SU-DHL-6 (cell line): ENCODE data around the gene BET1L.

Experiments used
- H2AFZ ChIP-seq: fragments of 200-600 bp; sonication (generic); 2 replicates; pipeline ENCODE4 v1.6.1; 2014; ENCODE audit warnings: low read depth, mild to moderate bottlenecking, moderate library complexity, mixed read lengths, antibody characterized with exemption, low read length; ENCODE audit not compliant: severe bottlenecking
- H3F3A ChIP-seq: fragments of 200-600 bp; shearing (Covaris generic); 2 replicates; pipeline ENCODE4 v1.6.0; 2016; ENCODE audit warnings: antibody characterized with exemption, mild to moderate bottlenecking; ENCODE audit not compliant: insufficient read depth
- H3K27ac ChIP-seq: fragments of 200-600 bp; sonication (generic); 2 replicates; pipeline ENCODE4 v1.5.1; 2016; ENCODE audit warnings: low read depth, mild to moderate bottlenecking, low read length, moderate library complexity, mixed read lengths
- H3K27me3 ChIP-seq: fragments of 200-600 bp; sonication (generic), shearing (Covaris generic); 2 replicates; pipeline ENCODE4 v1.6.0; 2014; ENCODE audit warnings: mild to moderate bottlenecking, low read length
- H3K36me3 ChIP-seq: fragments of 200-600 bp; sonication (generic); 2 replicates; pipeline ENCODE4 v1.6.1; 2014; ENCODE audit warnings: mild to moderate bottlenecking, low read length, mixed read lengths
- H3K4me2 ChIP-seq: fragments of 300-600, 200-600 bp; shearing (Covaris generic), sonication (generic); 2 replicates; pipeline ENCODE4 v1.6.0; 2014; ENCODE audit warnings: low read length, low read depth, mild to moderate bottlenecking; ENCODE audit not compliant: poor library complexity, severe bottlenecking
- H3K4me3 ChIP-seq: fragments of 200-600 bp; sonication (generic); 2 replicates; pipeline ENCODE4 v1.5.1; 2014; ENCODE audit warnings: antibody characterized with exemption, low read length, mild to moderate bottlenecking, mixed read lengths; ENCODE audit not compliant: insufficient read depth, poor library complexity, severe bottlenecking
- H3K79me2 ChIP-seq: fragments of 200-600 bp; sonication (generic); 2 replicates; pipeline ENCODE4 v1.6.1; 2014; ENCODE audit warnings: mild to moderate bottlenecking, low read length, moderate library complexity; ENCODE audit not compliant: insufficient read depth
- H3K9ac ChIP-seq: fragments of 200-600 bp; sonication (generic); 2 replicates; pipeline ENCODE4 v1.7.0; 2014; ENCODE audit warnings: mild to moderate bottlenecking, low read length
- H3K9me2 ChIP-seq: fragments of 200-600 bp; sonication (generic); replicated peaks from 2 replicates; pipeline ENCODE4 v1.6.1; 2014; ENCODE audit warnings: low read length; ENCODE audit not compliant: insufficient read depth
- H3K9me3 ChIP-seq: fragments of 200-600 bp; sonication (generic); 2 replicates; pipeline ENCODE4 v1.6.1; 2014; ENCODE audit warnings: low read length, mixed read lengths; ENCODE audit not compliant: insufficient read depth
- H4K20me1 ChIP-seq: fragments of 200-600 bp; sonication (generic); 2 replicates; pipeline ENCODE4 v1.6.1; 2014; ENCODE audit warnings: low read depth, mild to moderate bottlenecking, antibody characterized with exemption, low read length, moderate library complexity, mixed read lengths
- EZH2phosphoT487 ChIP-seq: fragments of 200-600 bp; sonication (generic), shearing (Covaris generic); conservative IDR thresholded peaks from 2 replicates; pipeline ENCODE4 v1.6.1; 2018; ENCODE audit warnings: mild to moderate bottlenecking, antibody characterized with exemption, low read length, moderate library complexity, mixed read lengths
- TF ChIP-seq, protein P1 (sequence below): fragments of 200-600 bp; sonication (generic); IDR thresholded peaks from one replicate; pipeline ENCODE4 v1.5.1; 2017; ENCODE audit warnings: antibody characterized with exemption, mild to moderate bottlenecking, low read length, moderate library complexity; ENCODE audit not compliant: insufficient read depth, poor library complexity, severe bottlenecking

Gene BET1L

DNA sequence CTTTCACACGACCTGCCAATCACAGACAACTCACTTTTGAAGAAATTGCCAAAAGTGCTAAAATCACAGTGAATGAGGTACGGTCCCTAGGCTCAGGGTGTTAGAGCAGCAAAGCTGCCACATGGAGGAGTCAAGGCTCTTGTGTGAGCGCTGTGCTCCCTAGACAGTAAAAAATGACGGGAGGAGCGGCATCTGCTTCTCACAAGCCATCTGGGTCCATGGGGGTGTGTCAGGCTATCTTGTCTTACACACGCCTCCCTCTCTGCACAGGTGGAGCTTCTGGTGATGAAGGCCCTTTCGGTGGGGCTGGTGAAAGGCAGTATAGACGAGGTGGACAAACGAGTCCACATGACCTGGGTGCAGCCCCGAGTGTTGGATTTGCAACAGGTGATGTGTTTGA, 44.4 kb upstream of the BET1L start:
- Histone ChIP-seq H3K9me3 (no peaks in the 10 kb centered on the region), H3K27me3 (no peaks in the 10 kb centered on the region), H3K9ac (no peak overlapping the region), H3F3A (peaks cover 6% of the 10 kb centered on the region; the same call in 1 of the 2 replicates), H3K79me2 (no peaks in the 10 kb centered on the region), H3K4me3 (no peak overlapping the region), H3K27ac (no peak overlapping the region), H3K36me3 (peaks cover 24% of the 10 kb centered on the region), H3K4me2 (no peak overlapping the region), H2AFZ (no peak overlapping the region), H4K20me1 (no peaks in the 10 kb centered on the region), H3K9me2 (no peaks in the 10 kb centered on the region)
- TF ChIP-seq, protein P1, sequence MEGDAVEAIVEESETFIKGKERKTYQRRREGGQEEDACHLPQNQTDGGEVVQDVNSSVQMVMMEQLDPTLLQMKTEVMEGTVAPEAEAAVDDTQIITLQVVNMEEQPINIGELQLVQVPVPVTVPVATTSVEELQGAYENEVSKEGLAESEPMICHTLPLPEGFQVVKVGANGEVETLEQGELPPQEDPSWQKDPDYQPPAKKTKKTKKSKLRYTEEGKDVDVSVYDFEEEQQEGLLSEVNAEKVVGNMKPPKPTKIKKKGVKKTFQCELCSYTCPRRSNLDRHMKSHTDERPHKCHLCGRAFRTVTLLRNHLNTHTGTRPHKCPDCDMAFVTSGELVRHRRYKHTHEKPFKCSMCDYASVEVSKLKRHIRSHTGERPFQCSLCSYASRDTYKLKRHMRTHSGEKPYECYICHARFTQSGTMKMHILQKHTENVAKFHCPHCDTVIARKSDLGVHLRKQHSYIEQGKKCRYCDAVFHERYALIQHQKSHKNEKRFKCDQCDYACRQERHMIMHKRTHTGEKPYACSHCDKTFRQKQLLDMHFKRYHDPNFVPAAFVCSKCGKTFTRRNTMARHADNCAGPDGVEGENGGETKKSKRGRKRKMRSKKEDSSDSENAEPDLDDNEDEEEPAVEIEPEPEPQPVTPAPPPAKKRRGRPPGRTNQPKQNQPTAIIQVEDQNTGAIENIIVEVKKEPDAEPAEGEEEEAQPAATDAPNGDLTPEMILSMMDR = no peak
- no peak for TF ChIP-seq EZH2phosphoT487

DNA sequence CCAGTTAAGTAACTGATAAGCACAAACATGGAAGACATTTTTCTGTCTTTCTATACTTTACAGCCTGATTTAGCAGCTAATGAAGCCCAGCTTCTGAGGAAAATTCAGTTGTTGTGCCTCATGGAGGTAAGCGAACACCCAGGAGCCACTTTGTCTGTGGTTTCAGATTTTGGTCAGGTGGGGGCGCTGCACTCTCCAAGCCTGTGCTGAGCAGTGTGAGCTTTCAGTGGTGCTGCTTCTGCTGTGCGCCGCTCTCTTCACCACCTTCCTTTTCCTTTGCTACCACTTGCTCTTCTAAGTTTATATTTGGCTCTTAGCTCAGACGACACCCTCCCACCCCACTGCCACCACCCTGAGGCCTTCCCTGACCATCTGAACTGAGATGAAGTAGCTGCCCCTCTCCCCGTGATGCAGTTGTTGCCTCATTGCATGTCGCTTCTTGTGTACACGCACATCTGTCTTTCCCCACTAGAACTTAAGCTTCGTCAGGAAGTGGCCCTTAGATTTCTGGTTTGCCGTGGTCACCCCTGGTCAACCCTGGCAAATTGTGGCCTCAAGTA, 43.6 kb upstream of the BET1L start:
- Histone ChIP-seq H3K4me2 (no peak overlapping the region), H3F3A (peaks cover 6% of the 10 kb centered on the region; the same call in 1 of the 2 replicates), H3K9me3 (no peaks in the 10 kb centered on the region), H2AFZ (no peak overlapping the region), H3K27ac (no peak overlapping the region), H3K4me3 (no peak overlapping the region), H3K27me3 (no peaks in the 10 kb centered on the region), H3K79me2 (no peaks in the 10 kb centered on the region), H3K9ac (no peak overlapping the region), H3K36me3 (peaks cover 26% of the 10 kb centered on the region), H3K9me2 (no peaks in the 10 kb centered on the region), H4K20me1 (no peaks in the 10 kb centered on the region)
- TF ChIP-seq, protein P1 = peak; percentile 71
- TF ChIP-seq EZH2phosphoT487 = no peak

DNA sequence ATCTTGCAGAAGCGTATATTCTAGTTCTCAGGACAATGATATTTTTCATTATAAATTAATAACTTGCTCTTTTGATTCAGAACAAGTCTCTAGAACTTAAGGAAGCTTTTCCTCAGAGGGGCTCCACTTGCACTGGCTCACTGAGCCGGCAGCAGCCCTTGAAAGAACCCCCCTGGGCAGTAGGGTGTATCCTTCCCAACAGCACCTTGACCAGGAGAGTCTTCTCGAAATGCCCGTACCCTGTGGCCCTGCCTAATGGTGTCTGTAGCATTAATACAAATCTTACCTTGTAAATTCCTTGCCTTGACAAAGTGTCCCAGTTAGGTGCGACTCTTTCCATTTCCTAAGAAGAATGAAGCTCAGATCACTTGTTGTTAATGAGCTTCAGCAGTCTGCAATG, 43.1 kb upstream of the BET1L start:
- H2AFZ ChIP-seq = no peak overlapping the region
- no peak overlapping the region for H3K27ac ChIP-seq
- no peaks in the 10 kb centered on the region for H3K9me3 ChIP-seq
- H3K79me2 ChIP-seq = no peaks in the 10 kb centered on the region
- no peak overlapping the region for H3K9ac ChIP-seq
- H3K36me3 ChIP-seq = peaks cover 32% of the 10 kb centered on the region
- peaks cover 6% of the 10 kb centered on the region; the same call in 1 of the 2 replicates for H3F3A ChIP-seq
- no peaks in the 10 kb centered on the region for H3K9me2 ChIP-seq
- H3K27me3 ChIP-seq = no peaks in the 10 kb centered on the region
- H4K20me1 ChIP-seq = no peaks in the 10 kb centered on the region
- no peak overlapping the region for H3K4me2 ChIP-seq
- TF ChIP-seq, protein P1 = no peak
- TF ChIP-seq EZH2phosphoT487 = no peak
- no peak overlapping the region for H3K4me3 ChIP-seq
